Measurements from ENCODE around the gene NT5C3A.
"Not testable (repeated sequence)": the region's sequence is repeated elsewhere in the genome, so short reads cannot be mapped to it uniquely, and the experiment has no call there.

NT5C3A gene

GRCh38 chr7:33062023-33062781 lies at the start of gene NT5C3A:
TSS of gene NT5C3A (minus strand) at chr7:33062776. CDS start at chr7:33062705, 71 bp downstream.
- peak; percentile 70 for DNase-seq

GRCh38 chr7:33111614-33112013 lies 49.0 kb upstream of the NT5C3A start:
- DNase-seq: no peak

GRCh38 chr7:33109758-33110238 lies 47.2 kb upstream of the NT5C3A start:
- DNase-seq: peak; percentile 35

- DNase-seq: peak; percentile 89
Measured at GRCh38 chr7:33109005-33109757, 46.6 kb upstream of the NT5C3A start, which contains the start of gene RP9. TSS of gene RP9 (minus strand) at chr7:33109404. CDS start at chr7:33109372, 32 bp downstream.

- DNase-seq: peak; percentile 82
Measured at GRCh38 chr7:33108554-33109004, 46.0 kb upstream of the NT5C3A start.

- DNase-seq: peak; percentile 73
Measured at GRCh38 chr7:33107136-33108066, 44.8 kb upstream of the NT5C3A start.

GRCh38 chr7:33101906-33102305 lies 39.3 kb upstream of the NT5C3A start:
- no peak for DNase-seq

- no peak for DNase-seq
Measured at GRCh38 chr7:33100770-33101169, 38.2 kb upstream of the NT5C3A start.

GRCh38 chr7:33099154-33099940 lies 36.8 kb upstream of the NT5C3A start:
- DNase-seq: no peak

GRCh38 chr7:33094745-33095275 lies 32.2 kb upstream of the NT5C3A start:
- DNase-seq: not testable (repeated sequence)

- DNase-seq: no peak
Measured at GRCh38 chr7:33093266-33093665, 30.7 kb upstream of the NT5C3A start.

- no peak for DNase-seq
Measured at GRCh38 chr7:33091641-33092191, 29.1 kb upstream of the NT5C3A start.

GRCh38 chr7:33091111-33091531 lies 28.5 kb upstream of the NT5C3A start:
- DNase-seq: no peak

GRCh38 chr7:33089142-33089541 lies 26.6 kb upstream of the NT5C3A start:
- no peak for DNase-seq

- no peak for DNase-seq
Measured at GRCh38 chr7:33087858-33088257, 25.3 kb upstream of the NT5C3A start.

GRCh38 chr7:33087356-33087755 lies 24.8 kb upstream of the NT5C3A start:
- DNase-seq: no peak

GRCh38 chr7:33079763-33080690 lies 17.5 kb upstream of the NT5C3A start:
- no peak for DNase-seq

GRCh38 chr7:33079096-33079495 lies 16.5 kb upstream of the NT5C3A start:
- DNase-seq: no peak

GRCh38 chr7:33076737-33077136 lies 14.2 kb upstream of the NT5C3A start:
- DNase-seq: peak; percentile 46
